22Rv1 (cell line): ENCODE results near the gene MGST3.

Experiments used
- H3K27ac ChIP-seq: fragments of 450-650 bp; 2 replicates; pipeline ENCODE4 v1.5.1; 2017
- CTCF ChIP-seq: fragments of 450-650 bp; IDR thresholded peaks from 2 replicates; pipeline ENCODE4 v1.5.1; 2017; ENCODE audit warnings: mild to moderate bottlenecking
- ZFX ChIP-seq: fragments of 450-650 bp; IDR thresholded peaks from 2 replicates; pipeline ENCODE4 v1.6.1; 2017; ENCODE audit warnings: antibody characterized with exemption, borderline replicate concordance

MGST3 gene

GRCh38 chr1:165666152-165666825, 35.3 kb downstream of the MGST3 start:
- no peak for TF ChIP-seq ZFX
- no peak for TF ChIP-seq CTCF
- no peak overlapping the region for H3K27ac ChIP-seq

- TF ChIP-seq ZFX (no peak), CTCF (no peak)
- H3K27ac ChIP-seq = no peak overlapping the region
Observed at GRCh38 chr1:165668184-165668583, 37.1 kb downstream of the MGST3 start.

- TF ChIP-seq CTCF (no peak), ZFX (no peak)
- no peak overlapping the region for H3K27ac ChIP-seq
Observed at GRCh38 chr1:165671526-165671925, 40.5 kb downstream of the MGST3 start.

GRCh38 chr1:165674599-165674998, 43.6 kb downstream of the MGST3 start:
- no peak overlapping the region for H3K27ac ChIP-seq
- TF ChIP-seq CTCF (no peak), ZFX (no peak)

- TF ChIP-seq CTCF = no peak
- no peak for TF ChIP-seq ZFX
- H3K27ac ChIP-seq = peak overlapping the region; percentile 51
Observed at GRCh38 chr1:165675794-165676193, 44.8 kb downstream of the MGST3 start.

- no peak for TF ChIP-seq ZFX
- TF ChIP-seq CTCF = no peak
- H3K27ac ChIP-seq = no peak overlapping the region
Observed at GRCh38 chr1:165678509-165678908, 47.5 kb downstream of the MGST3 start.

GRCh38 chr1:165679282-165680036, 48.4 kb downstream of the MGST3 start:
- H3K27ac ChIP-seq = no peak overlapping the region
- TF ChIP-seq CTCF (0 out of 2 replicates have a peak, but pooled peaks have one; percentile 10), ZFX (no peak)
